ENCODE measurements around the gene TMEM119. TPM values are rescaled to one million over a fixed set of nuclear protein-coding genes. Genes with fewer than 3 reads are reported as not detected.

The TMEM119 gene
- total and polyA plus RNA-seq, 5 experiments from 2014 or later = 0.06 to 0.77 (median 0.24) TPM; not detected in 1

DNA sequence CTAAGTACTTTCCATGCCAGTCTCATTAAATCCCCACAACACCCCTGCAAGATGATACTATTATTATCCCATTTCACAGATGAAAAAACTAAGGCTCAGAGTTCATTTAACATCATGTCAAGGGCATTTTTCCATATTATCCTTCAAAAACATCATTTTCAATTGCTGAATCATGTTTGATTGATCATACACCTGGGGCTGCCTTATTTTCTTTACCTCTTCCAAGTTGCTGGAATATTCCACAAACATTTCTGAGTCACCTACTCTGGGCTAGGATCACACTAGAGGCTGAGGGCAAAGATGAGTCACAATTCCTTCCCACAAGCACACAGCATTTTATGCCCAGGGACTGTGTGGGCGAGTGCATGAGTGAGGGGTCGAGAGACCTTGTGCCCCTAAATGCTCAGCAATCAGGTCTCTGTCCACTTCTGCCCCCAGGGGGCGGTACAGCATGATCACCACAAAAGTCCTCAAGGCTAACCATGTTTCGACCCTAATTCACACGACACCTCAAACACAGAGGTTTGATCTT is 14.1 kb upstream of the TMEM119 start:
- H3K4me3 Mint-ChIP-seq = no peak overlapping the region
- ATAC-seq = peak; percentile 27 to 33
- H3K36me3 Mint-ChIP-seq = no peaks in the 10 kb centered on the region
- DNase-seq = peak in 9 of 10 donors; percentile 13 to 75 (median 44)
- peaks cover 14 to 39% (median 23%) of the 10 kb centered on the region in 4 donors for H3K4me1 Mint-ChIP-seq
- H3K9me3 Mint-ChIP-seq = peaks cover 0 to 9% (median 0%) of the 10 kb centered on the region in 9 donors
- POLR2A ChIA-PET = interaction anchor here (0.7 to 11.3 kb wide), 3 partner anchors 9 to 36 kb away, joined by 3 to 233 read pairs (median 4); partner anchors contain the start of gene SELPLG
- peak overlapping the region in 7 of 10 donors; percentile 11 to 71 (median 22) for H3K27ac Mint-ChIP-seq
- no peaks in the 10 kb centered on the region for H3K27me3 Mint-ChIP-seq

DNA sequence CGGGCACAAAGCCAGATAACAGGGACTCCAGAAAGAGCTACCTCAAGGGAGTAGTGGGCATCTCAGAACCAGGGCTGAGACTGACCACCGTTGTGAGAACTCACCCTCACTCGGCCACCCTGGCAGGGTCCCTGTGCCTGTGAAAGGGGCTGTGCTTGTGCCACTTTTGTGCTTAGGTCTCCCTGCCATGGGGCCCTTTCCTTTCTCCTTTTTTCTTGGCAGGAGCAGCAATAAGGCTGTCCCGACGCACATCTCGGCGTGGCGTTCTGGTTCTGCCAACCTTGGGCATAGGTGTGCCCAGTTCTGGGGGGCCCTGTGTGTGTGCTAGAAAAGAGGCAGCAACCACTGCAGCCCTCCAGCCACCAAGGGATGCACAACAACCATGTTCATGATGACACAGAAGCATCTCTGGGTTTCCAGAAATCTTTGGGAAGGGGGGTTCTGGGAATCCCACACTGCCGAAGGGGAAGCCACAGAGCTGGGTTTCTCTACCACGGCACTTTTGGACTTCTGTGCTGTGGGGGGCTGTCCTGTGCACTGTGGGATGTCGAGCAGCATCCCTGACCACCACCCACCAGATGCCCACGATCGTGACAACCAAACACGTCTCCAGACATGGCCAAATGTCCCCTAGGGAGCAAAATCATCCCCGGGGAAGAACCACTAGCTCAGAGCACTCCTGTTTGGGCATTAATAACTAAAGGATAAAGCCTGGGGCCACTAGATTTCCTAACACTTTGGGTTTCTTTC is 13.1 kb upstream of the TMEM119 start:
- Mint-ChIP-seq H3K36me3 (no peaks in the 10 kb centered on the region), H3K27ac (peak overlapping the region in 1 of 10 donors; percentile 57), H3K9me3 (peaks cover 0 to 3% (median 0%) of the 10 kb centered on the region in 9 donors), H3K4me3 (no peak overlapping the region), H3K4me1 (peaks cover 5 to 30% (median 14%) of the 10 kb centered on the region in 4 donors), H3K27me3 (no peaks in the 10 kb centered on the region)
- DNase-seq = no peak
- POLR2A ChIA-PET = interaction anchor here (1.5 kb wide), 1 partner anchor 35 kb away, joined by 3 read pairs; no protein-coding TSS in a partner anchor
- ATAC-seq = no peak

DNA sequence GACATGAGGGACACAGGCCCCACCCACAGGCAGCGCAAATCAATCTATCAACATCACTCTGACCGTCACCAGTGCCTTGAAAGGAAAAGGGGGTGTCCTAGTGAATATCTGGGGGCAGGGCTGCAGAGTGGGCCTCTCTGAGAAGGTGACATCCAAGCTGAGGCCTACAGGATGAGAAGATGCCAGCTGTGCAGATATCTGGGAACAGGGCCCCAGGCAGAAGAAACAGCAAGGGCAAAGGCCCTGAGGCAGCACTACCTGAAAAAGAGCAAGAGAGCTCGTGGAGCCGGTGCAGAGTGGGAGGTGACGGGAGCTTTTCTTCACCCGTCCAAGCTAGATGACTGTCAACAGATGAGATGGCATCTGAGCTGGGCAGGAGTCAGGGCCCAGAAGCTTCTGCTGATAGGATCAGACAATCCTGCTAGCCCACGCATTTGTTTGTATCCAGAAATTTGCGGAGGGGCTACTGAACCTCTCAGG is 12.5 kb upstream of the TMEM119 start:
- no peak for ATAC-seq
- no peaks in the 10 kb centered on the region for H3K36me3 Mint-ChIP-seq
- no peak for DNase-seq
- H3K4me3 Mint-ChIP-seq = no peak overlapping the region
- H3K4me1 Mint-ChIP-seq = peaks cover 5 to 24% (median 14%) of the 10 kb centered on the region in 4 donors
- no peak overlapping the region for H3K27ac Mint-ChIP-seq
- no peaks in the 10 kb centered on the region for H3K27me3 Mint-ChIP-seq
- no peaks in the 10 kb centered on the region for H3K9me3 Mint-ChIP-seq
- POLR2A ChIA-PET = no interaction called here

DNA sequence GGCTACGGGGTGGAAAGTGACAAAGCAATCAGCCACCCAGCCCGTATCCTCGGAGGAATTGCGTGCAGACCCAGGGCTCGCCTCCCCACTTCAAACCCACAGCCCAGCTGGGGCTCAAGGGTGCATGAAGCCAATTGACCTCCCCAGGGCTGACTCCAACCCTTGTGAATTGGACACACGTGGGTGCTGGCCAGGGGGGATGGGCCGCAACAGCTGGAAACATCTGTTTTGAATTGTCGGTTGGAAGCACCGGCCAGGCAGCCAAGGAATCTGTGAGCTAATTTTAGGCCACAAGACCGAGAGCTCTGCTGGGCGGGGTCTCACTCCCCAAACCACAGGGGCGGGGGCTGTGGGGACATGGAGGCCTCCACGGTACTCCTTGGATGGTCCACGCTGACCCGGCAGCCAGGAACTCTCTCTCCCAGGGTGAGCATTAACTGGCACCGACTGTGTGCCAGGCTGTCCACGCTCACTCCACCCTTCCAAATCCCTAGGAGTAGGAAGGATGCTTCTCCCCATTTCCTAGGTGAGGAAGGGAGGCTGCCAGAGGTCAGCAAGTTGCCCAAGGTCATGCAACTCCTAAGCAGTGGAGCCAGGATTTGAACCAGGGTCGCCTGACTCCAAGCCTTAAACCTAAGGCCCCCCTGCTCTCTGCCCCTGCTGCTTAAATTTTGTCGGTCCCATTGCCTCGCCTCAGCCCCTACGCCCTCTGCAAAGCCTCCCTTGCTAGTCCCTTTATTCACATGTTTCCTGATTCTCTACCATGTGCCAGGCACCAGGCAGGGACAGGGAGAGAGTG is 11.9 kb upstream of the TMEM119 start:
- H3K27me3 Mint-ChIP-seq = no peaks in the 10 kb centered on the region
- ATAC-seq (no peak), DNase-seq (no peak)
- H3K27ac Mint-ChIP-seq = no peak overlapping the region
- H3K4me1 Mint-ChIP-seq = peaks cover 5 to 19% (median 14%) of the 10 kb centered on the region in 4 donors
- H3K4me3 Mint-ChIP-seq = no peak overlapping the region
- POLR2A ChIA-PET = interaction anchor here (0.6 kb wide), 1 partner anchor 173 kb away, joined by 3 read pairs; no protein-coding TSS in a partner anchor
- no peaks in the 10 kb centered on the region for H3K9me3 Mint-ChIP-seq
- no peaks in the 10 kb centered on the region for H3K36me3 Mint-ChIP-seq

DNA sequence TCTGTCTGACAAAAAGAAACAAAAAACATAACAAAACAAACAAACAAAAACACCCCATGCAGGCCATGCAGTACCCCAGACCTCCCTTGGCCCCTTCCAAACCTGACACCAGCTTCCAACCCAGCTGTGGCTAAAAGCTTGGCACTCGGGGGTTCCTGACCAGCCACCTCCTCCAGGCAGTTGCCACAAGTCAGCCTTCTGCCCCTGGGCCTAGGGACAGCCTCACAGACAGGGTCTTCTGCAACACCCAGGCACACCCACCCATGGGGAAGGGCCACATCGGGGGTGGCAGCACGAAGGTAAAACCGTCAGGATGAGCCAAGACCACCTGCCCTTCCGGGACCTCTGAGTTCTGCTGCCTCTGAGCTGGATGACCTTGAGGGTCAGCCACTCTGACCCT is 10.7 kb upstream of the TMEM119 start:
- H3K36me3 Mint-ChIP-seq = no peaks in the 10 kb centered on the region
- POLR2A ChIA-PET = no interaction called here
- ATAC-seq (no peak), DNase-seq (no peak)
- no peak overlapping the region for H3K4me3 Mint-ChIP-seq
- peak overlapping the region in 1 of 10 donors; percentile 74 for H3K27ac Mint-ChIP-seq
- H3K9me3 Mint-ChIP-seq = no peaks in the 10 kb centered on the region
- H3K27me3 Mint-ChIP-seq = no peaks in the 10 kb centered on the region
- peaks cover 0 to 17% (median 8%) of the 10 kb centered on the region in 4 donors for H3K4me1 Mint-ChIP-seq

DNA sequence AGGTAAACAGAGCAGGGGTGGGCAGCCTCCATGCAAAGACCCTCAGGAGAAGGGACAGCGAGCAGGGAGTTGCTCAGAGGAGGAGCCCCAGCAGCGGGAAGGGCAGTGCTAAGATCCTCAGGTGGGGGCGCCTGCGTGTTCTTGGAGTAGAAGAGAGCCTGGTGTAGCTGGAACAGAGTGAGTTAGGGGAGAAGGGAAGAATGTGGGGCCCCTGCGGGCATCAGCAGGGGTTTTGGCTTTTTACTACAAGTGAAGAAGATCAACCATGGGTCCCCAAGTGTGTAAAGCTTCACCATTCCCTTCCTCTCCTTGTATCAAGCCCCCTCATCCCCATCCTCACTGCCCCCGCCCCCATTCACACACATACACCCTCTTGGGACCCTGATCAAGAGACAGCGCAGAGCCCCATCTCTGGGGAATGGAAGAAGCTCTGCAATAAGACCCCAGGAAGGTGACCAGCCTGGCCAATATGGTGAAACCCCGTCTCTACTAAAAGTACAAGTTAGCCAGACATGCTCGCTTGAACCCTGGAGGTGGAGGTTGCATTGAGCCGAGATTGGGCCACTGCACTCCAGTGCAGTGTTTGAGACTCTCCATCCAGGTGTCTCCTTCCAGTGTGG is 10.2 kb upstream of the TMEM119 start:
- POLR2A ChIA-PET = interaction anchor here (1.2 to 1.4 kb wide), 2 partner anchors 25 to 31 kb away, joined by 3 to 4 read pairs; no protein-coding TSS in a partner anchor
- no peaks in the 10 kb centered on the region for H3K27me3 Mint-ChIP-seq
- no peaks in the 10 kb centered on the region for H3K9me3 Mint-ChIP-seq
- H3K4me1 Mint-ChIP-seq = peaks cover 0 to 14% (median 8%) of the 10 kb centered on the region in 4 donors
- H3K4me3 Mint-ChIP-seq = no peak overlapping the region
- DNase-seq (no peak), ATAC-seq (no peak)
- H3K27ac Mint-ChIP-seq = peak overlapping the region in 3 of 10 donors; percentile 2 to 82 (median 74)
- no peaks in the 10 kb centered on the region for H3K36me3 Mint-ChIP-seq

DNA sequence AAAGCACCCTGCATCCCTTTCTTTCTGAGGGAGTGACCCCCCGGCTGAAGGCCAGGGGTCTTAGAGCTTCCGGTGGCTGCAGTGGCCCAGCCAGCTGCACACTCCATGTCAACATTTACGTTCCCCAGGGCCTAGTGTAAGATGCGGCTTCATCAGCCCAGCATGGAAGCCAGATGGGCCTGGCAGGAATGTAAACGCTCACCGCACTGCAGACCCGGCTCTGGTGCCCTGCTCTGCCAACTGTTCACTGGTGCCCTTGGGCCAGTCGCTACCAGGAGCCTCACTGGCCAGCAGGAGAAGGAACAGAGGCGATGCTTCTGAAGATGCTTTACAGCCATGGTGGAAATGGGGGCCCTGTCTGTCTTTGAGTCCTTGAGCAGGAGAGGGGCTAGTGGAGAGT is 8.6 kb upstream of the TMEM119 start:
- H3K4me1 Mint-ChIP-seq = peaks cover 0 to under 1% (median 0%) of the 10 kb centered on the region in 4 donors
- no peak for ATAC-seq

DNA sequence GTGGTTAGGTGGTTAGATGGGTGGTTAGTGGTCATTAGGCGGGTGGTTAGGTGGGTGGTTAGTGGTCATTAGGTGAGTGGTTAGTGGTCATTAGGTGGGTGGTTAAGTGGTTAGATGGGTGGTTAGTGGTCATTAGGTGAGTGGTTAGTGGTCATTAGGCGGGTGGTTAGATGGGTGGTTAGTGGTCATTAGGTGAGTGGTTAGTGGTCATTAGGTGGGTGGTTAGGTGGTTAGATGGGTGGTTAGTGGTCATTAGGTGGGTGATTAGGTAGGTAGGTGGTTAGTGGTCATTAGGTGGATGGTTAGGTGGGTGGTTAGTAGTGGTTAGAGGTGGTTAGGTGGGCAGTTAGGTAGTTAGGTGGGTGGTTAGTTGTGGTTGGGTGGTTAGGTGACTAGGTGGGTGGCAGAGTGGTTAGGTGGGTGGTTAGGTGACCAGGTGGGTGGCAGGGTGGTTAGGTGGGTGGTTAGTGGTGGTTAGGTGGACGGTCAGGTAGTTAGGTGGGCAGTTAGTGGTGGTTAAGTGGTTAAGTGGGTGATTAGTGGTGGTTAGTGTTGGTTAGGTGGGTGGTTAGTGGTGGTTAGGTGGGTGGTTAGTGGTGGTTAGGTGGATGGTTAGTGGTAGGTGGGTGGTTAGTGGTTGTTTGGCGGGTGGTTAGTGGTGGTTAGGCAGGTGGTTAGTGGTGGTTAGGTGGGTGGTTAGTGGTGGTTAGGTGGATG is 8.0 kb upstream of the TMEM119 start:
- DNase-seq (no peak), ATAC-seq (no peak)
- H3K4me1 Mint-ChIP-seq = no peaks in the 10 kb centered on the region
- peak overlapping the region in 1 of 10 donors; percentile 24 for H3K27ac Mint-ChIP-seq
- H3K9me3 Mint-ChIP-seq = no peaks in the 10 kb centered on the region
- H3K4me3 Mint-ChIP-seq = no peak overlapping the region
- POLR2A ChIA-PET = no interaction called here
- H3K27me3 Mint-ChIP-seq = no peaks in the 10 kb centered on the region
- no peaks in the 10 kb centered on the region for H3K36me3 Mint-ChIP-seq

More for the DNA sequence above, 8.6 kb upstream of the TMEM119 start:
- no peaks in the 10 kb centered on the region for H3K27me3 Mint-ChIP-seq
- no peak overlapping the region for H3K4me3 Mint-ChIP-seq
- no peak overlapping the region for H3K27ac Mint-ChIP-seq
- POLR2A ChIA-PET = no interaction called here
- H3K9me3 Mint-ChIP-seq = no peaks in the 10 kb centered on the region
- no peaks in the 10 kb centered on the region for H3K36me3 Mint-ChIP-seq
- no peak for DNase-seq

DNA sequence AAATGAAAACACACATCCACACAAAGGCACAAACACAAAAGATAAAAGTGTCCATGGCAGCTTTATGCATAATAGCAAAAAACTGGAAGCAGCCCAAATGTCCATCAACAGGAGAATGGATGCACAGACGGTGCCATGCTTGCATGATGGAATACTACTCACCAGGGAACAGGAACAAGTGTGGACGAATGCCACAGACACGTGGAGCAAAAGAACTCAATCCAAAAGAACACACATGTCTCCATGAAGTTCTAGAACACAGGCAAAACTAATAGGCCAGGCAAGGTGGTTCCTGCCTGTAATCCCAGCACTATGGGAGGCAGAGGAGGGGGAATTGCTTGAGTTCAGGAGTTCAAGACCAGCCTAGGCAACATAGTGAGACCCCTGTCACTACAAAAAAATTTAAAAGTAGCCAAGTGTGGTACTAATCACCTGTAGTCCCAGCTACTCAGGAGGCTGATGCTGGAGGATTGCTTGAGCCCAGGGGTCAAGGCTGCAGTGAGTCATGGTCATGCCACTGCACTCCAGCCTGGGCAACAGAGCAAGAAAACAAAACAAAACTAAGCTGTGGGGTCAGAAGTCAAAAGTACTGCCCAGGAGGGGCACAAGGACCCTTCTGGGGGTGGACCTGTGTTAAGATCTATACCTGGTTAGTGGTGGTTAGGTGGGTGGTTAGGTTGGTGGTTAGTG is 7.3 kb upstream of the TMEM119 start:
- POLR2A ChIA-PET = no interaction called here
- Mint-ChIP-seq H3K36me3 (no peaks in the 10 kb centered on the region), H3K27me3 (no peaks in the 10 kb centered on the region), H3K4me3 (no peak overlapping the region), H3K4me1 (no peaks in the 10 kb centered on the region), H3K27ac (peak overlapping the region in 2 of 10 donors; percentile 10 to 12), H3K9me3 (no peaks in the 10 kb centered on the region)
- ATAC-seq = no peak
- DNase-seq = no peak

DNA sequence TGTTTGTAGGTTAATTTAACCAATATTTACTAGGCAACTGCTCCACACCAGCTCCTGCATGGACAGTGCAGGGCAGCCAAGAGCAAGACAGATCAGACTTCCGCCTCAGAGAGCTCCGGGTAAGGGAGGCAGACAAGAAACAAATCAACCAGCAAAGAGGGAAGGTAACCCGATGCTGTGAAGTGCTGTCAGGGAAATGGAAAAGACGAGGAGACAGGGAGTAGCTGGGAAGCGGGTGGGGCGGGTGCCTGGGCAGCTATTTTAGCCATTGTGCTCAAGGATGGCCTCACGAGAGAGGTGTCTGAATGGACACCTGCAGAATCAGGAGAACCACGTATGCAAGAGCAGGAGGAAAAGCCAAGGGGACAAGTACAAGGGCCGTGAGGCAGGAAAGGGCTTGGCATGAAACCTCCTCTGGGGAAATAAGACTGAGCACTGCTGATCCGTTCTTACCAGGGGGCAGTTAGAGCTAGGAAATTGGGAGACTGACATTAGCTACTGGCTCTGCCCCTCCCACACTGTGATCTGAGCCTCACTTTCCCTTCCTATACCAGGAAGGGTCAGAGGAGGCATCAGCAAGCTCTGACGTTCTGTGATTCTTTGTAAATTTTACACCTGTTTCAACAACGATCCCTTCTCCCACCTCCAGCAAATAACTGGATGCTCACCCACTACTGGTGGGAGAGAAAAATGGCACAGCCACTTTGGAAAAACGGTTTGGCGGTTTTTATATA is 6.5 kb upstream of the TMEM119 start:
- DNase-seq (no peak), ATAC-seq (no peak)
- Mint-ChIP-seq H3K27ac (peak overlapping the region in 3 of 10 donors; percentile 16 to 59 (median 29)), H3K4me3 (no peak overlapping the region), H3K9me3 (no peaks in the 10 kb centered on the region), H3K36me3 (no peaks in the 10 kb centered on the region), H3K27me3 (no peaks in the 10 kb centered on the region), H3K4me1 (no peaks in the 10 kb centered on the region)
- POLR2A ChIA-PET = no interaction called here

DNA sequence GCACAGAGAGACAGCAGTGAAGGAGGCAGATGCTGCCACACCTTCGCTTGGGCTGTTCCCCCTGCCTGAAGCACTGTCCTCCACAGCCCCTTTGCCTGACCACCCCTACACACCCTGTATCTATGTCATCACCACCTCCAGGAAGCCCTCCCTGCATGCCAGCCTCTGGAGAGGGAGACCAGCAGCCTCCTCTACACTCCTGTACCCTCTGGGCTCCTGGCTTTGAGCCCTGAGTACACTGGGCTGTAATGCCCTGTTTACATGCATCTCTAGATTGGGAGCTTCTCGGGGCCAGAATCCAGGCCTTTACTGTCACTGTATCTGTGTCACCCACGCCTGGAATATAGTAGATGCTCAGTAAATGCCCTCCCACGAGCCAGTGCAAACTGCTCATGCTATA is 5.9 kb upstream of the TMEM119 start:
- POLR2A ChIA-PET = no interaction called here
- DNase-seq (no peak), ATAC-seq (no peak)
- Mint-ChIP-seq H3K9me3 (no peaks in the 10 kb centered on the region), H3K4me3 (no peak overlapping the region), H3K36me3 (no peaks in the 10 kb centered on the region), H3K4me1 (peaks cover 0 to 2% (median 0%) of the 10 kb centered on the region in 4 donors), H3K27ac (peak overlapping the region in 4 of 10 donors; percentile 16 to 62 (median 36)), H3K27me3 (no peaks in the 10 kb centered on the region)
